ENCODE results near the gene ITSN2. TPM values are rescaled to one million over a fixed set of nuclear protein-coding genes. Genes with fewer than 3 reads are reported as not detected.

ITSN2 gene
- total and polyA plus RNA-seq, 10 donors: 41.1 to 150 (median 107) TPM

- Histone ChIP-seq H3K36me3 (peaks cover 0 to 5% (median 0%) of the 10 kb centered on the region in 6 donors), H3K27ac (no peak overlapping the region), H3K4me1 (no peaks in the 10 kb centered on the region), H3K27me3 (replicated peaks in 1 of 7) (no peaks in the 10 kb centered on the region), H3K4me3 (no peak overlapping the region), H3K9me3 (peaks cover 0 to 14% (median 0%) of the 10 kb centered on the region in 8 donors)
- no peak for TF ChIP-seq POLR2AphosphoS5 (IDR thresholded peaks at IDR 0.05)
- 91 to 95% (median 94%) methylated on average over 9 of the region's 9 CpGs for WGBS, 5 donors
- intact Hi-C loops (cut with DNase I; ENCODE audit: low total_unique reads): no loop called here
- DNase-seq: no peak
Observed at GRCh38 chr2:24191156-24191555, 169.2 kb downstream of the ITSN2 start.

DNA sequence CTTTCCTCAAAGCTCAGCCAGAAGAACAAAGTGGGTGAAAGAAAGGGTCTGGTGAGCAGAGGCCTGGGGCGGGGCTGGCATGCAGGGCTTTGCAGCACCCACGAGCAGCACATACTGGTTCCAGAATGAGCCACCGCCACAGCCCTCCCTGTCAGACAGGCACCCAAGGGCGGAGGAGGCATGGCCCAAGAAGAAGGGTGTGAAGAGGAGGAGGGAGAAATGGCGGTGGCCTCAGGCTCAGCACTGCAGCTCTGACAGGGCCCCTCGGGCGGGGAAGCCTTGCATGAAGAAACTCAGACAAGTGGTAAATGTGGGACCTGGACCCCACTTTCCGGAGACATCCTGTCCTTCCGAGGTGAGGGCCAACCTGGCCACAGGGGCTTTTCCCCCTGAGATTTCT, 169.8 kb downstream of the ITSN2 start:
- DNase-seq: no peak
- no peak overlapping the region for H3K4me3 ChIP-seq
- peaks cover 0 to 13% (median 0%) of the 10 kb centered on the region in 8 donors for H3K9me3 ChIP-seq
- H3K27me3 ChIP-seq (replicated peaks in 1 of 7): no peaks in the 10 kb centered on the region
- no peaks in the 10 kb centered on the region for H3K4me1 ChIP-seq
- H3K27ac ChIP-seq: no peak overlapping the region
- H3K36me3 ChIP-seq: peaks cover 0 to 5% (median 0%) of the 10 kb centered on the region in 6 donors
- 78 to 90% (median 86%) methylated on average over 9 of the region's 9 CpGs for WGBS, 5 donors
- TF ChIP-seq, protein P1, sequence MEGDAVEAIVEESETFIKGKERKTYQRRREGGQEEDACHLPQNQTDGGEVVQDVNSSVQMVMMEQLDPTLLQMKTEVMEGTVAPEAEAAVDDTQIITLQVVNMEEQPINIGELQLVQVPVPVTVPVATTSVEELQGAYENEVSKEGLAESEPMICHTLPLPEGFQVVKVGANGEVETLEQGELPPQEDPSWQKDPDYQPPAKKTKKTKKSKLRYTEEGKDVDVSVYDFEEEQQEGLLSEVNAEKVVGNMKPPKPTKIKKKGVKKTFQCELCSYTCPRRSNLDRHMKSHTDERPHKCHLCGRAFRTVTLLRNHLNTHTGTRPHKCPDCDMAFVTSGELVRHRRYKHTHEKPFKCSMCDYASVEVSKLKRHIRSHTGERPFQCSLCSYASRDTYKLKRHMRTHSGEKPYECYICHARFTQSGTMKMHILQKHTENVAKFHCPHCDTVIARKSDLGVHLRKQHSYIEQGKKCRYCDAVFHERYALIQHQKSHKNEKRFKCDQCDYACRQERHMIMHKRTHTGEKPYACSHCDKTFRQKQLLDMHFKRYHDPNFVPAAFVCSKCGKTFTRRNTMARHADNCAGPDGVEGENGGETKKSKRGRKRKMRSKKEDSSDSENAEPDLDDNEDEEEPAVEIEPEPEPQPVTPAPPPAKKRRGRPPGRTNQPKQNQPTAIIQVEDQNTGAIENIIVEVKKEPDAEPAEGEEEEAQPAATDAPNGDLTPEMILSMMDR (IDR thresholded peaks at IDR 0.05 in 8 of 11, conservative IDR thresholded peaks at IDR 0.05 in 3 of 11): no peak
- no peak for TF ChIP-seq POLR2AphosphoS5 (IDR thresholded peaks at IDR 0.05)
- no peak for TF ChIP-seq POLR2A (IDR thresholded peaks at IDR 0.05)
- intact Hi-C loops (cut with DNase I; ENCODE audit: low total_unique reads): no loop called here

- Histone ChIP-seq H3K27me3 (replicated peaks in 1 of 7) (no peaks in the 10 kb centered on the region), H3K9me3 (peaks cover 0 to 7% (median 0%) of the 10 kb centered on the region in 8 donors), H3K36me3 (peaks cover 0 to 5% (median 0%) of the 10 kb centered on the region in 6 donors), H3K4me3 (no peak overlapping the region), H3K4me1 (no peaks in the 10 kb centered on the region), H3K27ac (no peak overlapping the region)
- DNase-seq: no peak
- WGBS, 5 donors: 84 to 93% (median 89%) methylated on average over 10 of the region's 10 CpGs
- TF ChIP-seq, protein P1 (IDR thresholded peaks at IDR 0.05 in 8 of 11, conservative IDR thresholded peaks at IDR 0.05 in 3 of 11): no peak
- TF ChIP-seq POLR2A (IDR thresholded peaks at IDR 0.05): no peak
- intact Hi-C loops (cut with DNase I; ENCODE audit: low total_unique reads): no loop called here
Observed at GRCh38 chr2:24189551-24189950, 170.8 kb downstream of the ITSN2 start.

- intact Hi-C loops (cut with DNase I; ENCODE audit: low total_unique reads): no loop called here
- 81 to 90% (median 89%) methylated on average over 6 of the region's 6 CpGs for WGBS, 5 donors
- H3K36me3 ChIP-seq: no peaks in the 10 kb centered on the region
- peaks cover 0 to 7% (median 0%) of the 10 kb centered on the region in 8 donors for H3K9me3 ChIP-seq
- no peak for DNase-seq
- H3K27me3 ChIP-seq (replicated peaks in 1 of 7): no peaks in the 10 kb centered on the region
- H3K4me1 ChIP-seq: no peaks in the 10 kb centered on the region
- no peak overlapping the region for H3K27ac ChIP-seq
- no peak for TF ChIP-seq POLR2A (IDR thresholded peaks at IDR 0.05)
- H3K4me3 ChIP-seq: no peak overlapping the region
Observed at GRCh38 chr2:24183366-24184069, 176.8 kb downstream of the ITSN2 start.

DNA sequence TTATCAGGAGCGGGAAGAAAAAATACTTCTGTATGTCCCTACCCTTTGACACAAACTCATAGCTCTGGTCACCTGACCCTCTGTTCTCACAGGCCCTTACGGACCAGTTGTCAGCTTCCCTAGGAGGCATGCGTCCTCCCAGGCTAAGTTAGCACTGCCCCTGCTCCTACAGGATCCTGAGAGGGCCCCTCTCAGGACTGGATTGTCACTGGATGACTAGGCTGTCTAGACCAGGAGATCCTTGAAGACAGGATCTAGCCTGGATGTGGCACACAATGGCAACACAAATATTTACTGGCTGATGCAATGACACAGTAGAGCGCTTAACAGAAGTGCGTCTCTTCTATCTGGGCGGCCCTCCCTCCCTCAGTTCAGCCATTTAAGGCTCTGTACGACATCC, 177.8 kb downstream of the ITSN2 start:
- no peak for TF ChIP-seq POLR2A (IDR thresholded peaks at IDR 0.05)
- TF ChIP-seq POLR2AphosphoS5 (IDR thresholded peaks at IDR 0.05): no peak
- TF ChIP-seq, protein P1 (IDR thresholded peaks at IDR 0.05 in 8 of 11, conservative IDR thresholded peaks at IDR 0.05 in 3 of 11): no peak

More for the DNA sequence above, 177.8 kb downstream of the ITSN2 start:
- H3K27ac ChIP-seq: no peak overlapping the region
- no peaks in the 10 kb centered on the region for H3K36me3 ChIP-seq
- no peak for DNase-seq
- H3K27me3 ChIP-seq (replicated peaks in 1 of 7): no peaks in the 10 kb centered on the region
- 88 to 99% (median 95%) methylated on average over 5 to 7 of the region's 7 CpGs for WGBS, 5 donors
- peaks cover 0 to 3% (median 0%) of the 10 kb centered on the region in 8 donors for H3K9me3 ChIP-seq
- no peaks in the 10 kb centered on the region for H3K4me1 ChIP-seq
- intact Hi-C loops (cut with DNase I; ENCODE audit: low total_unique reads): no loop called here
- H3K4me3 ChIP-seq: no peak overlapping the region
